GM12878 (cell line): ENCODE data around the gene SGSM2. TPM values are rescaled to one million over a fixed set of nuclear protein-coding genes. Genes with fewer than 3 reads are reported as not detected.

Source experiments
- ATF7 ChIP-seq: fragments of 450-650 bp; IDR thresholded peaks from 2 replicates; pipeline ENCODE4 v1.6.1; 2016; ENCODE audit warnings: low read depth, mild to moderate bottlenecking
- CHD2 ChIP-seq: IDR thresholded peaks from 2 replicates; pipeline ENCODE4 v1.6.1; 2011; ENCODE audit warnings: low read depth, low read length, improper control_type of control experiment, borderline replicate concordance
- EGR1 ChIP-seq, 2 experiments: IDR thresholded peaks; 1 replicate in 1 of 2; 2 replicates in 1 of 2; pipeline ENCODE4 v1.6.1; 2011 to 2012; ENCODE audit warnings: low read depth in 2 of 2, low read length in 2 of 2, borderline replicate concordance in 1 of 2, mild to moderate bottlenecking in 1 of 2, moderate library complexity in 1 of 2
- HCFC1 ChIP-seq: fragments of 150-350 bp; IDR thresholded peaks from 2 replicates; pipeline ENCODE4 v1.6.1; 2014; ENCODE audit warnings: low read length
- IKZF1 ChIP-seq: fragments of 450-650 bp; conservative IDR thresholded peaks from 2 replicates; pipeline ENCODE4 v1.6.1; 2017; ENCODE audit warnings: antibody characterized with exemption, mild to moderate bottlenecking
- JUNB ChIP-seq: IDR thresholded peaks from 2 replicates; pipeline ENCODE4 v1.6.1; 2016; ENCODE audit warnings: antibody characterized with exemption, mild to moderate bottlenecking
- KAT2A ChIP-seq: conservative IDR thresholded peaks from 2 replicates; pipeline ENCODE4 v1.6.1; 2011; ENCODE audit warnings: low read depth, low read length; ENCODE audit not compliant: control insufficient read depth
- KLF5 ChIP-seq: fragments of 450-650 bp; IDR thresholded peaks from 2 replicates; pipeline ENCODE4 v1.6.1; 2014; ENCODE audit warnings: mild to moderate bottlenecking; ENCODE audit not compliant: partially characterized antibody
- POLR2AphosphoS2 ChIP-seq: IDR thresholded peaks from 2 replicates; pipeline ENCODE4 v1.6.1; 2011; ENCODE audit warnings: low read depth, mild to moderate bottlenecking, low read length, improper control_type of control experiment, moderate library complexity
- RAD51 ChIP-seq: fragments of 450-650 bp; IDR thresholded peaks from 2 replicates; pipeline ENCODE4 v1.6.1; 2016; ENCODE audit warnings: moderate library complexity, mild to moderate bottlenecking, inconsistent platforms
- RB1 ChIP-seq: fragments of 450-650 bp; formaldehyde crosslinking; IDR thresholded peaks from 2 replicates; pipeline ENCODE4 v1.6.1; 2017; ENCODE audit warnings: mild to moderate bottlenecking, borderline replicate concordance
- RBBP5 ChIP-seq: fragments of 200-600 bp; sonication (generic); conservative IDR thresholded peaks from 2 replicates; pipeline ENCODE4 v1.6.1; 2016
- SIN3A ChIP-seq: IDR thresholded peaks from 2 replicates; pipeline ENCODE4 v1.6.1; 2012; ENCODE audit warnings: low read depth, low read length, improper control_type of control experiment
- SP1 ChIP-seq: IDR thresholded peaks from one replicate; pipeline ENCODE4 v1.6.1; 2011; ENCODE audit warnings: low read depth, low read length
- SRF ChIP-seq, 2 experiments: IDR thresholded peaks; 2 replicates each; pipeline ENCODE4 v1.6.1; 2011; ENCODE audit warnings: low read depth in 2 of 2, low read length in 2 of 2, mild to moderate bottlenecking in 1 of 2, moderate library complexity in 1 of 2
- TAF1 ChIP-seq: IDR thresholded peaks from 2 replicates; pipeline ENCODE4 v1.6.1; 2011; ENCODE audit warnings: mild to moderate bottlenecking, low read depth, low read length, borderline replicate concordance
- TARDBP ChIP-seq: IDR thresholded peaks from 2 replicates; pipeline ENCODE4 v1.6.1; 2016; ENCODE audit warnings: borderline replicate concordance
- TCF3 ChIP-seq: IDR thresholded peaks from 2 replicates; pipeline ENCODE4 v1.6.1; 2012; ENCODE audit warnings: low read depth, mild to moderate bottlenecking, low read length, borderline replicate concordance; ENCODE audit not compliant: insufficient read depth
- YY1 ChIP-seq: IDR thresholded peaks from 2 replicates; pipeline ENCODE4 v1.6.1; 2011; ENCODE audit warnings: low read depth, mild to moderate bottlenecking, low read length
- ZNF217 ChIP-seq: fragments of 450-650 bp; IDR thresholded peaks from 2 replicates; pipeline ENCODE4 v1.6.1; 2017; ENCODE audit warnings: antibody characterized with exemption, mild to moderate bottlenecking
- polyA plus RNA-seq, 11 experiments: library from polyadenylated mRNA; depleted of rRNA in 4 of 11; unstranded in 6 of 11; stranded (reverse) in 5 of 11; fragments of >200 nt; fragmentation: Nextera tagmentation in 4 of 11; fragmentation: Illumina TruSeq in 1 of 11; extraction: Ambion mirVana in 4 of 11; extraction: Trizol in 1 of 11; gene quantifications; 1 replicate in 1 of 11; 2 replicates in 10 of 11; pipeline versions ENCODE4 v1.2.1 to v1.2.3, GENCODE V29; 2011 to 2016; ENCODE audit warnings: inconsistent platforms in 2 of 11, missing spikeins in 2 of 11, low read depth in 1 of 11
- total RNA-seq, 4 experiments: library from RNA; depleted of rRNA in 3 of 4; stranded (reverse); fragments of >200 nt in 3 of 4; fragmentation: Illumina TruSeq in 1 of 4; extraction: Trizol in 1 of 4; gene quantifications; 2 replicates each; pipeline versions ENCODE4 v1.2.1 to v1.2.3, GENCODE V29; 2013 to 2021
- TF ChIP-seq, protein P1 (sequence below): fragments of 450-650 bp; conservative IDR thresholded peaks from 2 replicates; pipeline ENCODE4 v1.6.1; 2017; ENCODE audit warnings: mild to moderate bottlenecking, moderate library complexity
- TF ChIP-seq, protein P2 (sequence below): fragments of 450-650 bp; formaldehyde crosslinking; IDR thresholded peaks from 2 replicates; pipeline ENCODE4 v1.4.0; 2022; ENCODE audit warnings: mild to moderate bottlenecking, moderate library complexity
- TF ChIP-seq, protein P3 (sequence below): IDR thresholded peaks from 2 replicates; pipeline ENCODE4 v1.6.1; 2012; ENCODE audit warnings: low read length, inconsistent platforms
- TF ChIP-seq, protein P4 (sequence below): fragments of 450-650 bp; IDR thresholded peaks from 2 replicates; pipeline ENCODE4 v1.6.1; 2017; ENCODE audit warnings: low read depth, mild to moderate bottlenecking, moderate library complexity

SGSM2 gene
- total and polyA plus RNA-seq, 10 of the 15 experiments (the other 5 are each of a cell fraction or from before 2014, with no cell fraction given), result 0.50 to 50.9 (median 18.5) TPM

DNA sequence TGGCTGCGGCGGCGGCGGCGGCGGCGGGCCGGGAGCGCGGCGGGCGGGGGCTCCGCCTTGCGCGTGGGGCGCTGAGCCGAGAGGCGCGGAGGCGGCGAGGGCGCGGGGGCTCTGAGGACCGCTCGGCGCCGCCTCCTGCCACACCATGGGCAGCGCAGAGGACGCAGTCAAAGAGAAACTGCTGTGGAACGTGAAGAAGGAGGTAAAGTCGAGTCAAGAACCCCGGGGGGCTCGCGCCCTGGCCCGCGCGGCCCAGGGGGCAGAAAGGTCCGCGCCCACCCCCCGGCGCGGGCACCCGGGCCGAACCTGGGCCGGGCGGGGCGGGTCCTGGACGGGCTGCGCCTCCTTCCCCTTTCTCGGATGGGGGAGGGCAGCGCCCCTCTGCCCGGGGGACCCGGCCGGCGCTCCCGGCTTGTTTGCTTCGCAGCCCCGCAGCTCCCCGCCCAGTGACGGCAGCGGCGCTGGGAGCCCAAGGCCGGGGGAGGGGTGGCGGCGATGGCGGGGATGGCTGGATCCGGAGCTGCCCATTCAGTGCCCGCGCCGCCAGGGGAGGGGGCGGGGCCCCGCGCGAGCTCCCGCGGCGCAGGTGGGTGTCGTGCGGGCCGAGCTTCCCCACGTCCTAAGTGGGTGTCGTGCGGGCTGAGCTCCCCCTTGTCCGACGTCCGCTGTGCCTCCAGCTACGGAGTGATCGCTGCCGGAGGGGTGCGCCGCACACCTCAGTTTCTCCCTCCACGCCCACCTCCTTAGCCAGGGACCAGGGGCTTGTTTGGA is 428 bp downstream of the SGSM2 start (continued):
- TF ChIP-seq, protein P1, sequence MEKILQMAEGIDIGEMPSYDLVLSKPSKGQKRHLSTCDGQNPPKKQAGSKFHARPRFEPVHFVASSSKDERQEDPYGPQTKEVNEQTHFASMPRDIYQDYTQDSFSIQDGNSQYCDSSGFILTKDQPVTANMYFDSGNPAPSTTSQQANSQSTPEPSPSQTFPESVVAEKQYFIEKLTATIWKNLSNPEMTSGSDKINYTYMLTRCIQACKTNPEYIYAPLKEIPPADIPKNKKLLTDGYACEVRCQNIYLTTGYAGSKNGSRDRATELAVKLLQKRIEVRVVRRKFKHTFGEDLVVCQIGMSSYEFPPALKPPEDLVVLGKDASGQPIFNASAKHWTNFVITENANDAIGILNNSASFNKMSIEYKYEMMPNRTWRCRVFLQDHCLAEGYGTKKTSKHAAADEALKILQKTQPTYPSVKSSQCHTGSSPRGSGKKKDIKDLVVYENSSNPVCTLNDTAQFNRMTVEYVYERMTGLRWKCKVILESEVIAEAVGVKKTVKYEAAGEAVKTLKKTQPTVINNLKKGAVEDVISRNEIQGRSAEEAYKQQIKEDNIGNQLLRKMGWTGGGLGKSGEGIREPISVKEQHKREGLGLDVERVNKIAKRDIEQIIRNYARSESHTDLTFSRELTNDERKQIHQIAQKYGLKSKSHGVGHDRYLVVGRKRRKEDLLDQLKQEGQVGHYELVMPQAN, result peak; percentile 38; the same call in 1 of the 2 replicates
- TF ChIP-seq CHD2 (no peak), YY1 (peak; percentile 24; the same call in 1 of the 2 replicates), RAD51 (no peak), TARDBP (no peak), POLR2AphosphoS2 (no peak), IKZF1 (peak; percentile 23), RBBP5 (no peak), EGR1 (IDR thresholded peaks at IDR 0.05; ENCODE audit: borderline replicate concordance in 1 of 2, low read depth in 2 of 2, low read length in 2 of 2) (0 out of 3 replicates have a peak, but pooled peaks of 1 of the 2 experiments have one; percentile 21), ATF7 (no peak), RB1 (no peak), SRF (IDR thresholded peaks at IDR 0.05; ENCODE audit: low read depth in 2 of 2, low read length in 2 of 2) (no peak), JUNB (no peak), TAF1 (no peak), HCFC1 (no peak), TCF3 (no peak), SP1 (no peak), KAT2A (no peak), SIN3A (no peak), KLF5 (no peak), ZNF217 (no peak)
- TF ChIP-seq, protein P2, sequence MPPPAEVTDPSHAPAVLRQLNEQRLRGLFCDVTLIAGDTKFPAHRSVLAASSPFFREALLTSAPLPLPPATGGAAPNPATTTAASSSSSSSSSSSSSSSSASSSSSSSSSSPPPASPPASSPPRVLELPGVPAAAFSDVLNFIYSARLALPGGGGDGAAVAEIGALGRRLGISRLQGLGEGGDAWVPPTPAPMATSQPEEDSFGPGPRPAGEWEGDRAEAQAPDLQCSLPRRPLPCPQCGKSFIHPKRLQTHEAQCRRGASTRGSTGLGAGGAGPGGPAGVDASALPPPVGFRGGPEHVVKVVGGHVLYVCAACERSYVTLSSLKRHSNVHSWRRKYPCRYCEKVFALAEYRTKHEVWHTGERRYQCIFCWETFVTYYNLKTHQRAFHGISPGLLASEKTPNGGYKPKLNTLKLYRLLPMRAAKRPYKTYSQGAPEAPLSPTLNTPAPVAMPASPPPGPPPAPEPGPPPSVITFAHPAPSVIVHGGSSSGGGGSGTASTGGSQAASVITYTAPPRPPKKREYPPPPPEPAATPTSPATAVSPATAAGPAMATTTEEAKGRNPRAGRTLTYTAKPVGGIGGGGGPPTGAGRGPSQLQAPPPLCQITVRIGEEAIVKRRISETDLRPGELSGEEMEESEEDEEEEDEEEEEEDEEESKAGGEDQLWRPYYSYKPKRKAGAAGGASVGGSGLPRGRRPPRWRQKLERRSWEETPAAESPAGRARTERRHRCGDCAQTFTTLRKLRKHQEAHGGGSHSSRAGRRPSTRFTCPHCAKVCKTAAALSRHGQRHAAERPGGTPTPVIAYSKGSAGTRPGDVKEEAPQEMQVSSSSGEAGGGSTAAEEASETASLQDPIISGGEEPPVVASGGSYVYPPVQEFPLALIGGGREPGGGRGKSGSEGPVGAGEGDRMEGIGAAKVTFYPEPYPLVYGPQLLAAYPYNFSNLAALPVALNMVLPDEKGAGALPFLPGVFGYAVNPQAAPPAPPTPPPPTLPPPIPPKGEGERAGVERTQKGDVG, result no peak
- TF ChIP-seq, protein P3, sequence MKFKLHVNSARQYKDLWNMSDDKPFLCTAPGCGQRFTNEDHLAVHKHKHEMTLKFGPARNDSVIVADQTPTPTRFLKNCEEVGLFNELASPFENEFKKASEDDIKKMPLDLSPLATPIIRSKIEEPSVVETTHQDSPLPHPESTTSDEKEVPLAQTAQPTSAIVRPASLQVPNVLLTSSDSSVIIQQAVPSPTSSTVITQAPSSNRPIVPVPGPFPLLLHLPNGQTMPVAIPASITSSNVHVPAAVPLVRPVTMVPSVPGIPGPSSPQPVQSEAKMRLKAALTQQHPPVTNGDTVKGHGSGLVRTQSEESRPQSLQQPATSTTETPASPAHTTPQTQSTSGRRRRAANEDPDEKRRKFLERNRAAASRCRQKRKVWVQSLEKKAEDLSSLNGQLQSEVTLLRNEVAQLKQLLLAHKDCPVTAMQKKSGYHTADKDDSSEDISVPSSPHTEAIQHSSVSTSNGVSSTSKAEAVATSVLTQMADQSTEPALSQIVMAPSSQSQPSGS, result no peak
- TF ChIP-seq, protein P4, sequence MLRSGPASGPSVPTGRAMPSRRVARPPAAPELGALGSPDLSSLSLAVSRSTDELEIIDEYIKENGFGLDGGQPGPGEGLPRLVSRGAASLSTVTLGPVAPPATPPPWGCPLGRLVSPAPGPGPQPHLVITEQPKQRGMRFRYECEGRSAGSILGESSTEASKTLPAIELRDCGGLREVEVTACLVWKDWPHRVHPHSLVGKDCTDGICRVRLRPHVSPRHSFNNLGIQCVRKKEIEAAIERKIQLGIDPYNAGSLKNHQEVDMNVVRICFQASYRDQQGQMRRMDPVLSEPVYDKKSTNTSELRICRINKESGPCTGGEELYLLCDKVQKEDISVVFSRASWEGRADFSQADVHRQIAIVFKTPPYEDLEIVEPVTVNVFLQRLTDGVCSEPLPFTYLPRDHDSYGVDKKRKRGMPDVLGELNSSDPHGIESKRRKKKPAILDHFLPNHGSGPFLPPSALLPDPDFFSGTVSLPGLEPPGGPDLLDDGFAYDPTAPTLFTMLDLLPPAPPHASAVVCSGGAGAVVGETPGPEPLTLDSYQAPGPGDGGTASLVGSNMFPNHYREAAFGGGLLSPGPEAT, result no peak
